ENCODE results near the gene HIVEP3. TPM values are rescaled to one million over a fixed set of nuclear protein-coding genes. Genes with fewer than 3 reads are reported as not detected.
A peak's percentile ranks its signal among the peaks of the same experiment; 100 is the strongest.
"Not testable (repeated sequence)": the region's sequence is repeated elsewhere in the genome, so short reads cannot be mapped to it uniquely, and the experiment has no call there.

HIVEP3 gene
- total RNA-seq, 1 experiment from 2014 or later, result 3.1 TPM

DNA sequence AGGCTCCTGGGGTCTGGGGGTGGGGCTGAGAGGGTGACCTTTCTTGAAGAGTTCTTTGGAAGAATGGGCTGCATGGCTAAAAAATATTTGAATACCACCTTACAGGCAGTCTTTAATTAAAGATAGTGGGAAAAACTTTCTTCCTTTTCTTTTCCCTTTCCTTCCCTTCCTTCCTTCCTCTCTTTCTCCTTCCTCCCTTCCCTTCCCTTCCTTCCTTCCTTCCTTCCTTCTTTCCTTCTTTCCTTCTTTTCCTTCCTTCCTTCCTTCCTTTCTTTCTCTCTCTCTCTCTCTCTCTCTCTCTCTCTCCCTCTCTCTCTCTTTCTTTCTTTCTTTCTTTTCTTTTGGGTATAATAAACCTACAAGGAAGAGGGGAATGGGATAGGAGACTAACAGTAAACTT is 356.4 kb downstream of the HIVEP3 start:
- no peak for DNase-seq (ENCODE audit: low spot score)

DNA sequence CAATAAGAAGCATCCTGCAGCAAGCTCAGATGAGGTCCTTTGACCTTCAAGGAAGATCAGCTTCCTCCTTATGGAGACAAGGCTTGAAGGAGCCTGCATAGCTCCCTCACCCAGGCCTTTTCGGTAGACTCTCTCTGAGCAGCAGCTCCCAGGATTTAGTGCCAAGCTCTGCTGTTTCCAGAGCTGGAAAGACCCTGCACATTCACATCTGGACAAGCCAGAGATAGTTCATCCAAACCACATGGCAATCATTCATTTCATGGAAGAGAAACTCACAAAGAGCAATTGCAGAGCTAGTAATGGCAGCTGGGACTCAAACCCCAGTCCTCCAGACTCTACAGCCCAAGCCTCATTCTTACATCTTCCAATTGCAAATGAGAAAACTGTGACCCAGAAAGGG is 357.8 kb downstream of the HIVEP3 start:
- no peak for DNase-seq (ENCODE audit: low spot score)

DNA sequence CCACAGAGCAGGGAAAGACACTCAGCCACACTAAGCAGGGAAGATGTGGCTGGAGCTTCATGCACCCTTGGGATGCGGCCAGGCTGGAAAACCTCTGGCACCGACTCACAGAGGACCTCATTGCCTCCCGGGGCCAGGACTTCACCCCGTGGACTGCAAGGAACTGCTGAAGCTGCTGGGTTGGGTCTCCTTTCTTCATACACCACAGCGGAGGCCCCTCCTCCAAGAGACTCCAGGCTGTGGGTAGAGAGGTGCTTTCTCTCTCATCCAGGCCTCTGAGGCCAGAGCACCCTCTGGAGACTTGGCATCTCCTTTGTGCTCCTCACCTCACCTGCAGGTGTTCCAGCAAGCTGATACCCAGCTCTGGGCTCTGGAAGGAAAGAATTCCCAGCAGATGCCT is 358.2 kb downstream of the HIVEP3 start:
- DNase-seq (ENCODE audit: low spot score), result no peak

DNA sequence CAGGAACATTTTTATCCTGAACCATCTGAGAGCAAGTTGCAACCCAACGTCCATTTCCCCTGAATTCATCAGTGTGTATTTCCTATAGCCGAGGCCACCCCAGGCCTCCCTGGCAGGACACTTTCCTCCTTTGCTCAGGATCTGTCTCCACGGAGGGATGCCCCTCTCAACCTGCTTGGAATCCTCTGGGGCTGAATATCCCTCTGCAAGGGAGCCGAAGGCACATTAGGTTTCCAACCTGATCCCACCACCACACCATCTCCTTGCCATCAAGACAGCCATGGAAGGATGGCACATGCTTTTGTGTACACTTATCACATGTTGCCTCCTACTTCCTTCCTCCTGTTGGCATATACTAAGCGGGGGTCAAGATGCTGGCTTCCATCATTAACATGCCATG is 359.4 kb downstream of the HIVEP3 start:
- DNase-seq (ENCODE audit: low spot score), result no peak

DNA sequence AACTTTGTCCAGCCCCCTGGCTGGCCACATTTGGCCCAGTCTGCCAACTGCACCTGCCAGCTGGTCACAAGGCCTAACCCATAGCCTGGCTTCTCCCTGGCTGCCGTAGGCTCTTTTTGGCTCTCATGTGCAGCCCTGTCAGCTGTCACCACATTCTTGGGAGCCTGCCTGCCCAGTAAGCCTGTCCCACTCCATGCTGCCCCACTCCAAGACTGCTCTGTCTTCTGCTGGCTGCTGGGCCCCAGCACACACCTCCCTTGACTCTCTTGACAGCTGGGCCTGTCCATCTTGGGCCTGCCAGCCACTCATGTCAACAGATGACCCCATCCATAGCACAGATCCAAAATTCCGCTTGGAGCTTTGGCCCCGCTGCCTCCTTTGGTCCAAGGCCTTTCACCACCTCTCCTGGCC is 360.0 kb downstream of the HIVEP3 start:
- DNase-seq (ENCODE audit: low spot score), result no peak

DNA sequence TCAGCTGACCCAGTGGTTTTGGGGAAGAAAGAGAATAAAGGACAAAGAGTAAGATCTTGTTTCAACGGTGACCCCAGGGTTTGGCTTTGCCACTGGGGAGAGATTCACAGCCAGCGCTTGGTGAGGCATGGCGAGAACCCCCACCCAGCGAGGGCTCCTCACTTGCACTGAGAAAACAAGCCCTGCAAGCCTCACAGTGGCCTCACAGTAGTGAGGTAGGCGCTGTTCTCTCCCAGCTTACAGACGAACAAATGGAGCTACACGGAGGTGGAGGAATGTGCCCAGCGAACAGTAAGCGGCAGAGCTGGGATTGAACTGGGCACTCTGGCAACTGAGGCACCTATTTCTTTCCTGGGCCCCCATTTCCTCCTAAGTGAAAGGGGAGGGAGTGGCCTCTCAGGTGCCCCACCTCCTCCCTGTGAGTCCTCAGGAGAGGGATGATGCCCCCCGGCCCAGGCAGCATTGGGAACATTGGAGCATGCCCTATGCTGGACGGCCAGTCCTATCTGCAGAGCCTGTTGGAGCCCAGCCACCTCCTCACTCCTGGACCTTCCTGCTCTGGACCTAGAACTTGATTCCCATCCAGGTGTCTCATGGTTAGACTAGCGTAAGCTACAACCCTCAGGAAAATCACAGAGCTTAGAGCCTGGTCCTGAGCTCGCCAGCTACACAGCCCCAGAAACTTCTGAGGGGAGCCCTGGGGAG is 360.8 kb downstream of the HIVEP3 start:
- DNase-seq (ENCODE audit: low spot score), result no peak

DNA sequence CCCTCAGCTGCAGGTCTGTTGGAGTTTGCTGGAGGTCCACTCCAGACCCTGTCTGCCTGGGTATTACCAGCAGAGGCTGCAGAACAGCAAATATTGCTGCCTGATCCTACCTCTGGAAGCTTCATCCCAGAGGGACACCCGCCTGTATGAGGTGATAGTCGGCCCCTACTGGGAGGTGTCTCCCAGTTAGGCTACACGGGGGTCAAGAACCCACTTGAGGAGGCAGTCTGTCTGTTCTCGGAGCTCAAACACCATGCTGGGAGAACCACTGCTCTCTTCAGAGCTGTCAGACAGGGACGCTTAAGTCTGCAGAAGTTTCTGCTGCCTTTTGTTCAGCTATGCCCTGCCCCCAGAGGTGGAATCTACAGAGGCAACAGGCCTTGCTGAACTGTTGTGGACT is 364.0 kb downstream of the HIVEP3 start:
- not testable (repeated sequence) for DNase-seq (ENCODE audit: low spot score)

DNA sequence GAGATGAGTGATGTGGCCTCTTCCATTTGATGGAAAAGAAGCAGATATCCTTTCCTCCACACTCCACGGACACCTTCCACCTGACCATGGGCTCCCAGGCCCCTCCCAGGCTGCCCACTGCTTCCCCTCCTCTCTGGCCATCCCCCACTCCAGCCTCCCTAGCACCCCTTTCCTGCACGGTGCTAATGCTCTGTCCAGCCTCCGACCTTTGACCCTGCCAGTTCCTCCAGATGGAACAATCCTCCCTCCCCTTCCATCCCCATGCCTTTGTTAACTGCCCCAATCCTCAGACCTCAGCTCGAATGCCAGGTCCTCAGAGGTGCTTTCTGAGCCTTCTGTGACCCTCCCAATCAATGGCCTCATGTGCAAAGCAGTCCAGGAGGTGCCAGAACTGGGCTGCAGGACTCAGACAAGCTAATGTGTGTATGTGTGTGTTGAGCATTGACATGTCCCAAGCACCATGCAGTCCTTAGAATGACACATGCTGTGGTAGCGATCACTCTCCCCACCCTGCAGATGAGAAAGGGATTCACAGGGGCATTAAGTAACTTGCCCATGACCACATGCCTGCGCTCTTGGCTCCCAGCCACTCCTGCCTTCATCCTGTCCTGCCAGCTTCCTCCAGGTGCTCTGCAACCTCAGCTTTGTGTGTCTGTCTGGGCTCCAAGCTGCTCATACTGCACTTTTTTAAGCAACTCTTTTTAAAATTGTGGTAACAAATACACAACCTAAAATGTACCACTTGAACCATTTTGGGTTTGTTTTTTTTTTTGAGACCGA is 370.8 kb downstream of the HIVEP3 start:
- DNase-seq (ENCODE audit: low spot score), result no peak

DNA sequence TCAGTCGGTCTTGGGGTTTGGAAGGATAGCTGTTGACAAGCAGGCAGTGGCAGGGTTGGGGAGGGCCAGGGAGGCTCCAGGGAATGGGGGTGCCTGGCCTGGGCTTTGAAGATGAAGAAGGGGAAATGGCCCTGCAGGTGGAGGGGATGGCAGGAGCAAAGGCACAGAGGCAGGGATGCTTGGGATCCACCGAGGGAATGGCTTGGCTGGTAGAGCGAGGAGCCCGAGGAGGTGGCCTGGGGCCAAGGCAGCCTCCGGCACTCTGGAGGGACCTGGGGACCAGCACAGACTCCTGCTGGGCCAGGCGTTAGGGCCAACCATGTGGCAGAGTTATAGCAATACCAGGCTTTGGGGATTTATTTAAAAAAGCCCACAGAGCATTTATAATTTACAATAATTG is 371.4 kb downstream of the HIVEP3 start:
- no peak for DNase-seq (ENCODE audit: low spot score)

DNA sequence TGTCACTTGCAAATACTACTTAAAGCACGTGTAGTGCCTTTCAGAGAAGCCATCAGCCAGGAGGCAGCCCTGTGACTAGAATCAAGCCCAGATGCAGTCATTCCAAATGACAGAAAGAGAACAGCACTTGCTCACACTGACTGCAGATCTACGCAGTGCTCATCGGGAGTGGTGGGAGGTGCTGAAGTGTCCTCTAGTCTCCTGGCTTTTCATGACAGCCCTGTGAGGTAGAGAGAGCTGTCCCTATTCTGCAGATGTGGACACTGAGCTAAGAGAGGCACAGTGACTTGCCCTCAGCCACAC is 371.9 kb downstream of the HIVEP3 start:
- DNase-seq (ENCODE audit: low spot score), result no peak

DNA sequence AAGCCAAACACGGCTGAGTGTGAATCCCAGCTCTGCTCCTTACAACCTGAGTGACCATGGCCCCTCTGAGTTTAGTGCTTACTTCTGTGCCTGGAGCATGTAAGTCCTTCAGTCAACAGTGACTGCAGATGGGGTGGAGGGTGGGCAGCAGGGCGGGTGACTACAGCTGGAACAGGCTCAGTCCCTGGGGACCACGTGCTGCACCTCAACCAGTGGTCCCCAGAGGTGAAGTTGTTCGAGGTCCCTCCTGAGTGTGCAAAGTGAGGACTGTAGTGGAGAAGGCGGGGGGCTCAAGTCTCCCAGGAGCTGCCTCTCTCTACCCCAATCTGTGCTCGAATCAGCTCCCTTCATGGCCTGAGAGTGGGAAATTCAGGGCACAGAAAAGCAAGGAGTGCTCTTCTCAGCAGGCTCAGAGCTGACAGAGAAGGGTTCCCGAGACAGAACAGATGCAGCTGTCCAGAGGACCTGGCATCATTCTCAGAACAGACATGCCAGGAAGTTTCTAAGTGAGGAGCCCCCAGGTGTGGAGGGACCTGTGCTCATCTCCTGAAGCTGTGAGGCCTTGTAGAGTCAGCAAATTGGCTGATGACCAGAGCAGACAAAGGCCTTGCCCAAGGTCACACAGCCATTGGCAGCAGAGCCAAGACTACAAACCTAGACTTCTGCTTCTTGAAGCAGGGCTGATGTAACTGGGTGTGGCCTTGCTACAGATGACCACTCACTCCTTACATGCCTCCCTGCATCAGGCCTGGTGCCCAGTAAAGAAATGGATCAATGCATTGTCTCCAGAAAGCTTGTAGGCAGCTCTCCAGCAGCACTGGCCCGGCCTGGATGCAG is 372.5 kb downstream of the HIVEP3 start:
- DNase-seq (ENCODE audit: low spot score), result no peak

DNA sequence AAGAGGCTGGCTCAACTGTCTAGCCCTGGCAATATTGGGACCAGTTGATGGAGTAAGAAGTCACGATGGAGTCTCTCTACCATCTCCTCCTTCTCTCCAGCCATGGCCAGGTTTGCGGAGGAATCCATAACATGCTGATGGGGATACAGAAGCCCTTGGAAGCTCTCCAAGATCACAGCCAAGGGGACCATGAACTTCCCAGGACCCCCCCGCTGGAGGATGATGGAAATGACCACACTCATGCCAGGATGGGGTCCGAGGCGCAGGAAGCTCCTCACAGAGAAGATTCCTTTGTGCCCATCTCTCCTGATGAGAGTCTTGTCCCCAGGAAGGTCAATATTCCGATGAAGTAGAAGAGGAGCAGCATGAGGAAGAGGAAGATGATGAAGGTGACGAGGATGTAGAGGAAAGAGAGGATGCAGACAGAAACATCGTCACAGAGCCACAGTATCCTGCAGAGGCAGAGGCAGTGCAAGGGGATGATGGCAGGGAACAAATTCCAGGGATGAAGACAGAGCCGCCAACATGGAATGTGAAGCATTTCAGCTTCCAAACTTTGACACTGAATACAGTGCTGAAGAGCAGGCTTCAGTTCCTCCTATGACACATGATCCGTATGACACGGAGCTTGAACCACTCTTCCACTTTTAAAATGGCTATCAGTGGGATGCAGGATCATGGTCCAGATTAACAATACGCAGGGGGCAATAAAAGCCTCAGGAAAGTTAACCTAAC is 376.4 kb downstream of the HIVEP3 start:
- DNase-seq (ENCODE audit: low spot score), result no peak

DNA sequence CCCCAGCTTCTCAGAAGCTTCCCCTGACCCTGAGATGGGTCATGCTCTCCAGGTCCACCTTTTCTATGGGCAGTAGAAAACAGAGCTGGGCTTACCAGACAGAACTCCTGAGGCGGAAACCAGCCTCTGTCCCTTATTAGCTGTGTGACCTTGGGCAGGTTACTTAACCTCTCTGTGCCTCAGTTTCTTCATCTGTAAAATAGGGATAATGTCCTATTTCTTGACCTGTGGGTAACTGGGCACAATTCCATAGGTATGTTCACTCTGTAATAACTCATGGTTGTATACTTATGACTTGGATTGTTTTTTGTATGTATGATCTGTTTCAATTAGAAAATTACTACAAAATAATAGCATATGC is 377.1 kb downstream of the HIVEP3 start:
- no peak for DNase-seq (ENCODE audit: low spot score)

DNA sequence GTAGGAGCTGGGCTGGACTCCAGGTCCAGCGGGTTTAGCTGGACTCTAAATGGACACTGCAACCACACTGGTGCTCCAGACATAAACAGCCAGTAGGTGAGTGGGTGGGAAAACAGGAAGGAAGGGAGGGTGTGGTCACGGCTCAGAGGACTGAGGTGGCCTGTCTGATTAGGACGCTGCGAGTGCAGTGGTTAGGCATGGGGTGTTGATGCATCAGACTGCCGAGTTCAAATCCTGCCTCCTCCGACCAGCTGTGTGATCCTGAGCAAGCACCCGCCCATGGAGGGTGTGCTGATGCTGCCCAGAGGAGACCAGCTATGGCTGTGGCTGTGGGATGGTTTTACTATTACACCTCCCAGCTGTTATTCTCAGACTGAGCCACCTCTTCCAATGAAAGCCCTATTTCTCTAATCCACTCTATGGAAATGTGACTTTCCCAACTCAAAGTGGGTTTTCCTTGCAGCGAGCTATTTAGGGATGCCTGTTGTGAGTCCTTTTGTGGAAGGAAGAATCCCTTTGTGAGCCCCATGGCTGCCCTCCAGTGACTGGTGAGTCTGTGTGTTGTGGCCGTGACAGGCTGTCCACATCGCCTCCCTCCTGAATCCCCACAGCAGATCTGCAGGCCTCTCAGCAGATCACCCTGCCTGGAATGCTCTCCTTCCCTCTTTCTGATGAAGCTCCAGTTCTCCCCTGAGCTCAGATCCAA is 377.7 kb downstream of the HIVEP3 start:
- peak; percentile 44 for DNase-seq (ENCODE audit: low spot score)

DNA sequence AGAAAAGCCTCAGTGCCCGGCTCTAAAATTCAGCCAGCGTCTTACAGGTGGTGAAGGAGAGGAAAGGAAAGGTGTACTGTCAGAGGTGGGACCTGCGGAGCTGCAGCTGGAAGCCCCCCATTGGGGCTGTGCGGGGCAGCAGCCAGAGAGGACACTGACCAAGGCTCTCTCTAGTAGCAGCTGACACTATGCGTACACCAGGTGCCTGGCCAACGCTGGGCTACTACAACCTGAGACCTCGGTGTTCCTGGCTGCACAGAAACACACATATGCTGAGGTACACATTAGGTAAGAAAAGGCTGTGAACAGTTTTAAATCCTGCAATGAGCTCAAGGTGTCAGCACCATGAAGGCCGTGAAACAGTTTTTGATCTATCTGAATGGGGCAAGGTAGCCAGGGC is 378.7 kb downstream of the HIVEP3 start:
- no peak for DNase-seq (ENCODE audit: low spot score)

DNA sequence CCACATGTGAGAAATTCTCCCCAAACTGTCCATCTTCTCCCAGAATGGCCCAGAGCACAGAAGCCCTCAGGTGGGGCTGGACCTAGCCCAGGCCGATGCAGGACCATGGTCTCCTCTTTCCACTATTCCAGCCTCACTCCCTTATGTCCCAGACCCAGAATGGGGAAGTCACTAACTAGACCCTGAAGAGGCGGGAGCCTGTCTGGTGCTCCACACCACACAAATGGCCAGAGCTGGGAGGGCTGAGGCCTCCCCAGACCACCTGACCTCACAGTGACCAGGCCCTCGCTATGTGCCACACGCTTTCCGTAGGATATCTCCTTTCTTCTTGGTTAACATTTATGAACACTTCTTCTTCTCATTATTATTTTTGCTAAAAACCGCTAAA is 379.3 kb downstream of the HIVEP3 start:
- DNase-seq (ENCODE audit: low spot score), result no peak

DNA sequence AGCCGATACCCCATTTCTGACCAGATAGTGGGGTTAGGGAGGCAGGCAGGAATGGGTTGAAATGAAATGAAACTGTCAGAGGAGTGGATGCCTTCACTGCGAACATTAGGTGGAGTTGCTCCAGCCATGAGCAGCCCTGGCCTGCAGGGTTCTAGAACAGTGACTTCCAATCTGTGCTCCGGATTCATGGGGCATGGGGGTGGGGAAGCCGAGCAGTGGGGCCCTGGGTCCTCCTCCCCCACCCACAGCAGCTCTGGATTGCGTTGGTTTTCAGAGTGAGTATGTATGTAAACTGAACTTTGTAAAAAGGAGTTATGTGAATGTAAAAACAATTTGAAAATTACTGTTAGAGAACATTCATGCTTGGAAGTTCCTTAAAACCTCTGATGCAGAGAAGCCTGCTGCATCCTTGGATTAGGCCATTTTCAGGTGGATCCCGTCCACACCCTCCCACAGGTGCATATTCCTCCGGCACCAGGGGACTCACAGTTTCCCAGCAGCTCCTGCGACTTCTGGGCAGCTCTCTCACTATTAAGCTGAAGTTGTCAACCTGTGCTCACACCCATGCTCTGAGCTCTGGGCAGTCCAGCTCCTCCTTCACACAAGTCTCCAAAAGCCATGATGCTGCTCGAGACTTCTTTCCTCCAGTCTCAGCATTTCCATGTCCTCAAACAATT is 379.8 kb downstream of the HIVEP3 start:
- DNase-seq (ENCODE audit: low spot score), result no peak

DNA sequence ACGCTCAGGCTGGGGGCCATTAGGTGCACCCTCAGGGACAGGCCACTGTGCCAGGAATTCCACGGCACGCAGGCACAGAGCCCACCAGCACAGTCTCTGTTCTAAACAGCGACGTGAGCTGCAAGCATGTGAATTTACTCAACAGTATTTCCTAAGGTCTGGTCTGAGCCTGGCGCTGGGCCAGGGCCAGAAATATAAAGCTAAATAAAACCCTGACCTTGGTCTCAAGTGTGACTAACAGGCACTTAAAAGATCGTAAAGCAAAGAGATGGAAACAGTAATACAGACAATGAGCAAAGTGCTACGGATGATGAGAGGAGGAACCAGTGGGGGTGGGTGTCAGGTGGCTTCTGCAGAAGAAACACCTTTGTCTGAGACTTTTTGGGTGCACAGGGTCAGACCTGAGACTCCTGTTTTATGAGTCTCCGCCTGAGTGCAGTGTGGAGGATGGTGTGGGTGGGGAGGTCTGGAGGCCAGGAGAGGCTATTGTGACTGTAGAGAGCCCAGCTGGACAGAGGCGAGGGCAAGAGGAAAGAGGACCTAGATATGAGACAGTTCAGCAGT is 380.9 kb downstream of the HIVEP3 start:
- DNase-seq (ENCODE audit: low spot score), result peak; percentile 54

DNA sequence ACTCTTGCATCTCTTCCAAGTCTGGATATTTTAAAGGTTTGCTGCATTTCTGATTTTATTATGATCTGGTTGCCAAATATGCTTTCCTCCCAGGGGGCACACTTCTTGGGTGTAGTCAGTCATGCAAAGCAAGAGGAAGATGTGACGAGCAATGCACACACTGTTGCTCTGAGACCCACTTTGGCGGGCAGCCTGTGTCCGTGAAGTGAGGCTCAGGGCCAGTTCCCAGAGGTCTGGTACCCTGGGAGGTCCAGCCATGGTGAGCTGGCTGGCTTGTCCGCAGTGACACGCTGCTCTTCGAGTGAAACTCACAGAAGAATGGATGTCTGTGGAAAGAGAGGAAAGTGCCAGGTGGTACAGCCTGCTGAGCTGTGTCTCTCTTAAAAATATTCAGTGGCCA is 381.5 kb downstream of the HIVEP3 start:
- no peak for DNase-seq (ENCODE audit: low spot score)

DNA sequence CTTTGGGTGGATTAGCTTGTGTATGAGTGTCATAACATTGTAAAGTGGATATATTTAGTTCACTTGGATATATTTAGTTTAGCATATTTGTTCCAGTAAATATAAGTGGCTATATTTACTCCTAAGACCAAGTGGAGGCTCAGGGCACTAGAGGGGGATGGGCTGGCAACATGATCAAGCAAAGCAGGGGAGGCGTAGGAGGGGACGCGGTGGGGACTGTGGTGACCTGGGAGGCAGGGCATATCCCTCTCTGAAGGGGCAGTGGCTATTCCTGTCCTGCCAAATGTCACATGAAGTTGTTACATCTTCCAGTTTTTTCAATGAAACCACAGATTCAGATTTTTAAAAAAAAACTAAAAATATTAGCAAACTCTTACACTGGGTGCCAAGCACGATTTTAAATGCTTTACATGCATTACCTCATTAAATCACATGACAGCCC is 382.3 kb downstream of the HIVEP3 start:
- DNase-seq (ENCODE audit: low spot score), result no peak

DNA sequence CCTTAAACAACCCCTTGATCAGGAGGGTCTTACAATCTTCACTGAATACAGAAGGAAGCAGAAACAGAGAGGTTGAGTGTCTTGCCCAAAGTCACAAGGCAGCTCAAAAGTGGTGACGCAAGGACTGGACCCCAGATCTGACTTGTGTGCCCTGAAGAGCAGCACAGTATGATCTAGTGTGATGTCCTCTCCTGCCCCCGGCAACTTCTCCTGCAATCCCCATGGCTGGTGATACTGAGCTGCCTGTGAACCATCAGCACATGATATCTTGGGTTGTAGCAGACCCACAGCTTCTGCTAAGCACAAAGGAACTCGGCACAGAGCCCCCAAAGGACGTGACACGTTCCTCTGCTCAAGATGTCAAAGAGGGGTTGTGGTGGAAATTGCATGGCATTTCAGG is 383.0 kb downstream of the HIVEP3 start:
- DNase-seq (ENCODE audit: low spot score), result no peak
